ENCODE measurements around the gene MAP3K4.

DNA sequence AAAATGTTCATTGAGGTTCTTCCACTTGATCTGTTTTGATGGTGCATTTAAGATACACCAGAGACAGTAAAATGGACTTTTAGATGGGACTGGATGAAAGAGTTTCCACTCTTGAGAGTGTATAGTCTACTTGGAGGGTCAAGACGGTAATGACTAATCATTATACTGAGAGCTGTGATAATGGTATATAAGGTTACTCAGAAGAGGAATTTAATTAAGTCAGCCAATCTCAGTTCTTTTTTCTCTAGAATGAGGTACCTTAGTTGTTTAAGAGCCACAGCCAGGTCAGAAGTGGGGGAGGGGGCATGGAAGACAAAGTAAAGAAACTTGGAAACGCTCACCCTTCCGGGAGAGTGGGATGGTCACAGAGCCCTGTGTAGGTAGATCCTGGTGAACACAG is 123.9 kb downstream of the MAP3K4 start:
- TF ChIP-seq POLR2A (IDR thresholded peaks at IDR 0.05) (no peak), EP300 (IDR thresholded peaks at IDR 0.05) (no peak)
- TF ChIP-seq, protein P1, sequence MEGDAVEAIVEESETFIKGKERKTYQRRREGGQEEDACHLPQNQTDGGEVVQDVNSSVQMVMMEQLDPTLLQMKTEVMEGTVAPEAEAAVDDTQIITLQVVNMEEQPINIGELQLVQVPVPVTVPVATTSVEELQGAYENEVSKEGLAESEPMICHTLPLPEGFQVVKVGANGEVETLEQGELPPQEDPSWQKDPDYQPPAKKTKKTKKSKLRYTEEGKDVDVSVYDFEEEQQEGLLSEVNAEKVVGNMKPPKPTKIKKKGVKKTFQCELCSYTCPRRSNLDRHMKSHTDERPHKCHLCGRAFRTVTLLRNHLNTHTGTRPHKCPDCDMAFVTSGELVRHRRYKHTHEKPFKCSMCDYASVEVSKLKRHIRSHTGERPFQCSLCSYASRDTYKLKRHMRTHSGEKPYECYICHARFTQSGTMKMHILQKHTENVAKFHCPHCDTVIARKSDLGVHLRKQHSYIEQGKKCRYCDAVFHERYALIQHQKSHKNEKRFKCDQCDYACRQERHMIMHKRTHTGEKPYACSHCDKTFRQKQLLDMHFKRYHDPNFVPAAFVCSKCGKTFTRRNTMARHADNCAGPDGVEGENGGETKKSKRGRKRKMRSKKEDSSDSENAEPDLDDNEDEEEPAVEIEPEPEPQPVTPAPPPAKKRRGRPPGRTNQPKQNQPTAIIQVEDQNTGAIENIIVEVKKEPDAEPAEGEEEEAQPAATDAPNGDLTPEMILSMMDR (IDR thresholded peaks at IDR 0.05): no peak

Data from ovary (tissue), 3 donors.